Activated T-helper 1 cell treated with anti-CD3 and anti-CD28 coated beads, Interleukin-12 subunit alpha, Interleukin-12 subunit beta, Interleukin-2, Interleukin-4 antibody, amounts not matched to agents 30 ng/mL and 10 ng/mL and 1 ng/mL, durations not matched to agents 14 hours and 24 hours and 36 hours (primary cell): ENCODE results near the gene RGSL1. TPM values are rescaled to one million over a fixed set of nuclear protein-coding genes. Genes with fewer than 3 reads are reported as not detected.

ENCODE experiments used
- DNase-seq: peaks from one replicate; pipeline ENCODE4 v3.0.0; 2021; ENCODE audit warnings: low spot score
- H3K27ac Mint-ChIP-seq: one replicate; pipeline ENCODE4 v1.8.0; 2021; ENCODE audit warnings: mild to moderate bottlenecking, mixed read lengths
- H3K27me3 Mint-ChIP-seq: one replicate; pipeline ENCODE4 v1.8.0; 2022; ENCODE audit warnings: mild to moderate bottlenecking, moderate library complexity, mixed read lengths; ENCODE audit not compliant: insufficient read depth
- H3K36me3 Mint-ChIP-seq: one replicate; pipeline ENCODE4 v1.8.0; 2021; ENCODE audit warnings: low read depth, mixed read lengths
- H3K4me1 Mint-ChIP-seq: one replicate; pipeline ENCODE4 v1.8.0; 2021; ENCODE audit warnings: low read depth, mixed read lengths
- H3K4me3 Mint-ChIP-seq: one replicate; pipeline ENCODE4 v1.8.0; 2021; ENCODE audit warnings: mild to moderate bottlenecking, moderate library complexity, mixed read lengths
- H3K9me3 Mint-ChIP-seq: one replicate; pipeline ENCODE4 v1.8.0; 2021; ENCODE audit warnings: mixed read lengths
- intact Hi-C: fragments of 100-400 bp; cut with micrococcal nuclease; formaldehyde crosslinking; loops from one replicate; pipeline ENCODE4 v1.15.1; 2024
- total RNA-seq: library from RNA; stranded (reverse); gene quantifications from 2 replicates; pipeline ENCODE4 v1.2.3, GENCODE V29; 2022

The RGSL1 gene
- total RNA-seq, 1 donor from 2014 or later: not detected

GRCh38 chr1:182601913-182602312, 152.0 kb downstream of the RGSL1 start:
- Mint-ChIP-seq H3K36me3 (peaks cover 11% of the 10 kb centered on the region), H3K27ac (no peak overlapping the region), H3K9me3 (no peaks in the 10 kb centered on the region), H3K27me3 (no peaks in the 10 kb centered on the region), H3K4me3 (no peak overlapping the region), H3K4me1 (peaks cover 27% of the 10 kb centered on the region)
- no peak for DNase-seq
- intact Hi-C loops: loop anchor here (1.0 to 10.0 kb wide), 5 partner anchors 60 to 870 kb away; partner anchors contain the start of gene SMG7

DNA sequence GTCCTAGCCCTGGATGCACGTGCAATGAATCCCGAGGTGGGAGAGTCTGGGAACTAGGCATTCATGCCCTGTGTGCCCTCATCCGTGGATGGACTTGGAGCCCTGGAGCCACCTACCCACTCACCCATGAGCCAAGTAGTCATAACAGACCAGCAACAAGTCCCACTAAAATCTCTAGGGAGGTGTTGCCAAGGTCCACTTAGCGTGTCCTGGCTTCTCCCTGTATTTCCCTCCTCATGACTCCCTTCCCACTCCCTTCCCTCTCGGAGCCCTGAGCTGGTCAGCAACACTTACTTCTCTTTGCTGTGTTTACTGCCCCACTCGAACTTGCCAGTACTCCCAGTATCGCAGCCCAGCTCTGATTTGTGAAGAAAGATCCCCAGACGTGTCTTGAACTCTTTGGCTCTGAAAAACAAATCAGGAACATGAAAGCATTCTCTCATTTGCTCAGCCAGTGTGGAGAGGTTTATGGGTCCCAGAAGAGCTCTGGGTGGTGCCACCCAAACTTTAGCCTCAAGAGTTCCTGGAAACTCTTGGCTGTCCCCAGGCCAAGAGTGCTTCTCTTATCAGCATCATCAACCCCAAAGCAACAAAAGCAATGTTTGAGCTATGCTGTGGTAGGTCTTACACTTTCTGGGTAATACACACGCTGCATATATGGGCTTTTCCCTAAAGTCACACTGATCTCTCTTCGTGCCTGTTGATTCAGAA, 153.1 kb downstream of the RGSL1 start:
- H3K4me3 Mint-ChIP-seq: no peak overlapping the region
- H3K9me3 Mint-ChIP-seq: no peaks in the 10 kb centered on the region
- H3K27me3 Mint-ChIP-seq: peaks cover 1% of the 10 kb centered on the region
- peak; percentile 40 for DNase-seq
- peaks cover 8% of the 10 kb centered on the region for H3K36me3 Mint-ChIP-seq
- peaks cover 39% of the 10 kb centered on the region for H3K4me1 Mint-ChIP-seq
- H3K27ac Mint-ChIP-seq: no peak overlapping the region
- intact Hi-C loops: loop anchor here (1.0 to 10.0 kb wide), 6 partner anchors 59 to 869 kb away; partner anchors contain the start of genes DHX9 and SMG7

GRCh38 chr1:182603646-182604174, 153.8 kb downstream of the RGSL1 start:
- Mint-ChIP-seq H3K27ac (no peak overlapping the region), H3K27me3 (peaks cover 2% of the 10 kb centered on the region), H3K4me3 (no peak overlapping the region), H3K36me3 (peaks cover 8% of the 10 kb centered on the region), H3K4me1 (peaks cover 45% of the 10 kb centered on the region), H3K9me3 (no peaks in the 10 kb centered on the region)
- DNase-seq: no peak
- intact Hi-C loops: loop anchor here (1.0 to 10.0 kb wide), 10 partner anchors 12 to 869 kb away; partner anchors contain the start of genes DHX9 and SMG7

- peak; percentile 91 for DNase-seq
- H3K27ac Mint-ChIP-seq: no peak within 1 kb of the TSS
- H3K36me3 Mint-ChIP-seq: peaks cover 4% of the 10 kb centered on the region
- intact Hi-C loops: loop anchor here (1.0 to 10.0 kb wide), 8 partner anchors 11 to 868 kb away; partner anchors contain the start of gene SMG7
- no peaks in the 10 kb centered on the region for H3K9me3 Mint-ChIP-seq
- H3K4me1 Mint-ChIP-seq: peaks cover 50% of the 10 kb centered on the region
- peaks cover 2% of the 10 kb centered on the region for H3K27me3 Mint-ChIP-seq
- H3K4me3 Mint-ChIP-seq: peak within 1 kb of the TSS; percentile 25
These were observed 154.5 kb downstream of the RGSL1 start, which contains the start of gene RGS16 for GRCh38 chr1:182604175-182605164. Gene RGS16, minus strand, starts transcription at chr1:182604389. Its CDS starts 130 bp downstream, at chr1:182604259.

GRCh38 chr1:182607566-182607965, 157.6 kb downstream of the RGSL1 start:
- peaks cover 74% of the 10 kb centered on the region for H3K4me1 Mint-ChIP-seq
- H3K27me3 Mint-ChIP-seq: peaks cover 10% of the 10 kb centered on the region
- no peaks in the 10 kb centered on the region for H3K9me3 Mint-ChIP-seq
- no peaks in the 10 kb centered on the region for H3K36me3 Mint-ChIP-seq
- no peak overlapping the region for H3K27ac Mint-ChIP-seq
- no peak for DNase-seq
- H3K4me3 Mint-ChIP-seq: no peak overlapping the region
- intact Hi-C loops: loop anchor here (10.0 kb wide), 1 partner anchor 463 kb away; no protein-coding TSS in a partner anchor

GRCh38 chr1:182608236-182608635, 158.3 kb downstream of the RGSL1 start:
- Mint-ChIP-seq H3K4me1 (peaks cover 81% of the 10 kb centered on the region), H3K27me3 (peaks cover 10% of the 10 kb centered on the region), H3K4me3 (no peak overlapping the region), H3K9me3 (no peaks in the 10 kb centered on the region), H3K36me3 (no peaks in the 10 kb centered on the region), H3K27ac (no peak overlapping the region)
- DNase-seq: no peak
- intact Hi-C loops: loop anchor here (10.0 kb wide), 1 partner anchor 463 kb away; no protein-coding TSS in a partner anchor

- H3K36me3 Mint-ChIP-seq: no peaks in the 10 kb centered on the region
- DNase-seq: no peak
- peaks cover 12% of the 10 kb centered on the region for H3K27me3 Mint-ChIP-seq
- peaks cover 89% of the 10 kb centered on the region for H3K4me1 Mint-ChIP-seq
- intact Hi-C loops: loop anchor here (10.0 kb wide), 1 partner anchor 464 kb away; no protein-coding TSS in a partner anchor
- H3K9me3 Mint-ChIP-seq: no peaks in the 10 kb centered on the region
- H3K4me3 Mint-ChIP-seq: no peak overlapping the region
- no peak overlapping the region for H3K27ac Mint-ChIP-seq
These were observed 159.1 kb downstream of the RGSL1 start for GRCh38 chr1:182608845-182609610.

Other genes with a start within 250 kb of the RGSL1 start
- 89.6 and 101 TPM in 2 replicates for gene GLUL, start 58.4 kb upstream of the RGSL1 start, total RNA-seq
- gene TEDDM1, start 49.5 kb upstream of the RGSL1 start, total RNA-seq: not detected in 2 replicates
- gene RNASEL, start 139.1 kb downstream of the RGSL1 start, total RNA-seq: 4.6 and 5.0 TPM in 2 replicates
- 138 and 143 TPM in 2 replicates for gene RGS16, start 154.2 kb downstream of the RGSL1 start, total RNA-seq
- not detected in 2 replicates for gene RGS8, start 234.4 kb downstream of the RGSL1 start, total RNA-seq